ENCODE results near the gene DDIT3. TPM values are rescaled to one million over a fixed set of nuclear protein-coding genes. Genes with fewer than 3 reads are reported as not detected.

Gene DDIT3
- total and polyA plus RNA-seq, 12 donors, result 7.7 to 98.4 (median 48.7) TPM

DNA sequence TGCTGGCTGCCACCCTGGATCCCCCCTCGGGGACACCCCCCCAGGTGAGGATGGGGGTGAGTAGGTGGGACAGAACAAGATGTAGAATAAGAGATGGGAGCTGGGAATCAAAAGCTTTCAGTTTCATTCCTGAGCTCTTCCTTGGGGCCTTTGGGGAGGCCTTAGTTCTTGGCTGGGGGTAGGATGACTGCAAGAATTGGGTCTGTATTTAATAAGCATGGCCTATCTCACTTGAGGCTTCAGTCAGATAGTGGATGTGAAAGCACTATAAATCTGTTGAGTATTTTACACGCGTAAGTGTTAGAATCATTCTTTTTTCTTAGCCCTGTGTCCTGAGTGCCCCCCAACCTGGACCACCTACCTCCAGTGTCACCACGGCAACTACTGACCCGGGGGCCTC lies 6.9 kb upstream of the DDIT3 start:
- no peaks in the 10 kb centered on the region for H3K27me3 ChIP-seq
- H3K27ac ChIP-seq, result no peak overlapping the region
- 64 to 87% (median 73%) methylated on average over 5 of the region's 5 CpGs for WGBS, 4 donors
- H3K4me1 ChIP-seq (replicated peaks in 1 of 2), result peaks cover 18% of the 10 kb centered on the region in 2 donors
- no peak for TF ChIP-seq CTCF (IDR thresholded peaks at IDR 0.05)
- DNase-seq, result no peak
- intact Hi-C loops (cut with DNase I), result no loop called here
- peaks cover 0 to 78% of the 10 kb centered on the region in 2 donors for H3K36me3 ChIP-seq (replicated peaks in 1 of 2)
- no peak overlapping the region for H3K4me3 ChIP-seq
- no peaks in the 10 kb centered on the region for H3K9me3 ChIP-seq (replicated peaks in 1 of 3)

GRCh38 chr12:57526477-57527126 lies 6.3 kb upstream of the DDIT3 start:
- peak overlapping the region in 2 of 5 donors; percentile 17 to 40 for H3K27ac ChIP-seq
- H3K36me3 ChIP-seq (replicated peaks in 1 of 2), result peaks cover 0 to 72% of the 10 kb centered on the region in 2 donors

DNA sequence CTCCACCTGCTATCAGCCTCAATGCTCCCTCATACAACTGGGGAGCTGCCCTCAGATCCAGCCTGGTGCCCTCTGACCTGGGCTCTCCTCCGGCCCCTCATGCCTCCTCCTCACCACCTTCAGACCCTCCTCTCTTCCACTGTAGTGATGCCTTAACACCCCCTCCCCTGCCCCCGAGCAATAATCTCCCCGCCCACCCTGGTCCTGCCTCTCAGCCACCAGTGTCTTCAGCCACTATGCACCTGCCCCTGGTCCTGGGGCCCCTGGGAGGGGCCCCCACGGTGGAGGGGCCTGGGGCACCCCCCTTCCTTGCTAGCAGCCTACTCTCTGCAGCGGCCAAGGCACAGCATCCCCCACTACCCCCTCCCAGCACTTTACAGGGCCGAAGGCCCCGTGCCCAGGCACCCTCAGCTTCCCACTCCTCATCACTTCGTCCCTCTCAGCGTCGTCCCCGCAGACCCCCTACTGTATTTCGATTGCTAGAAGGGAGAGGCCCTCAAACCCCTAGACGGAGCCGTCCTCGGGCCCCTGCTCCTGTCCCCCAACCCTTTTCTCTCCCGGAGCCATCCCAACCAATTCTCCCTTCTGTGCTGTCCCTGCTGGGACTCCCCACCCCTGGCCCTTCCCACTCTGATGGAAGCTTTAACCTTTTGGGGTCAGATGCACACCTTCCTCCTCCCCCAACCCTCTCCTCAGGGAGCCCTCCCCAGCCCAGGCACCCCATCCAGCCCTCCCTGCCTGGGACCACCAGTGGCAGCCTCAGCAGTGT lies 5.5 kb upstream of the DDIT3 start:
- Histone ChIP-seq H3K27ac (peak overlapping the region in 1 of 5 donors; percentile 17), H3K36me3 (replicated peaks in 1 of 2) (peaks cover 0 to 64% of the 10 kb centered on the region in 2 donors), H3K4me1 (replicated peaks in 1 of 2) (peaks cover 32% of the 10 kb centered on the region in 2 donors), H3K4me3 (no peak overlapping the region), H3K27me3 (no peaks in the 10 kb centered on the region), H3K9me3 (replicated peaks in 1 of 3) (no peaks in the 10 kb centered on the region)
- intact Hi-C loops (cut with DNase I), result no loop called here
- no peak for DNase-seq
- WGBS, 4 donors, result 76 to 87% (median 79%) methylated on average over 15 to 16 of the region's 16 CpGs
- TF ChIP-seq CTCF (IDR thresholded peaks at IDR 0.05), result no peak
- no peak for TF ChIP-seq POLR2A (IDR thresholded peaks at IDR 0.05)

More at GRCh38 chr12:57526477-57527126, 6.3 kb upstream of the DDIT3 start:
- 72 to 86% (median 77%) methylated on average over 4 of the region's 4 CpGs for WGBS, 4 donors
- intact Hi-C loops (cut with DNase I), result no loop called here
- Histone ChIP-seq H3K9me3 (replicated peaks in 1 of 3) (no peaks in the 10 kb centered on the region), H3K4me1 (replicated peaks in 1 of 2) (peaks cover 24% of the 10 kb centered on the region in 2 donors), H3K4me3 (no peak overlapping the region), H3K27me3 (no peaks in the 10 kb centered on the region)
- TF ChIP-seq CTCF (IDR thresholded peaks at IDR 0.05), result no peak
- no peak for TF ChIP-seq POLR2A (IDR thresholded peaks at IDR 0.05)
- no peak for DNase-seq

GRCh38 chr12:57524814-57525614 lies 4.7 kb upstream of the DDIT3 start:
- no peaks in the 10 kb centered on the region for H3K27me3 ChIP-seq
- H3K36me3 ChIP-seq (replicated peaks in 1 of 2), result peaks cover 0 to 57% of the 10 kb centered on the region in 2 donors
- no peak for DNase-seq
- H3K4me1 ChIP-seq (replicated peaks in 1 of 2), result peaks cover 32 to 33% of the 10 kb centered on the region in 2 donors
- no peaks in the 10 kb centered on the region for H3K9me3 ChIP-seq (replicated peaks in 1 of 3)
- peak overlapping the region in 1 of 5 donors; percentile 59 for H3K27ac ChIP-seq
- whole genome bisulfite sequencing, 4 donors, result 54 to 65% (median 58%) methylated on average over 10 to 11 of the region's 11 CpGs
- TF ChIP-seq POLR2A (IDR thresholded peaks at IDR 0.05) (no peak), CTCF (IDR thresholded peaks at IDR 0.05) (no peak)
- H3K4me3 ChIP-seq, result peak overlapping the region in 1 of 4 donors; percentile 90
- intact Hi-C loops (cut with DNase I), result no loop called here
